GM18867 (cell line): Measurements from ENCODE around the gene SREBF2.
A peak's percentile ranks its signal among the peaks of the same experiment; 100 is the strongest.
"Not testable (repeated sequence)": the region's sequence is repeated elsewhere in the genome, so short reads cannot be mapped to it uniquely, and the experiment has no call there.

Experiments
- ATAC-seq: cut with Tn5 transposase; IDR thresholded peaks from one replicate; pipeline ENCODE4 v1.9.1; 2021; ENCODE audit warnings: mild to moderate bottlenecking, moderate library complexity; ENCODE audit not compliant: unreplicated experiment

Gene SREBF2

DNA sequence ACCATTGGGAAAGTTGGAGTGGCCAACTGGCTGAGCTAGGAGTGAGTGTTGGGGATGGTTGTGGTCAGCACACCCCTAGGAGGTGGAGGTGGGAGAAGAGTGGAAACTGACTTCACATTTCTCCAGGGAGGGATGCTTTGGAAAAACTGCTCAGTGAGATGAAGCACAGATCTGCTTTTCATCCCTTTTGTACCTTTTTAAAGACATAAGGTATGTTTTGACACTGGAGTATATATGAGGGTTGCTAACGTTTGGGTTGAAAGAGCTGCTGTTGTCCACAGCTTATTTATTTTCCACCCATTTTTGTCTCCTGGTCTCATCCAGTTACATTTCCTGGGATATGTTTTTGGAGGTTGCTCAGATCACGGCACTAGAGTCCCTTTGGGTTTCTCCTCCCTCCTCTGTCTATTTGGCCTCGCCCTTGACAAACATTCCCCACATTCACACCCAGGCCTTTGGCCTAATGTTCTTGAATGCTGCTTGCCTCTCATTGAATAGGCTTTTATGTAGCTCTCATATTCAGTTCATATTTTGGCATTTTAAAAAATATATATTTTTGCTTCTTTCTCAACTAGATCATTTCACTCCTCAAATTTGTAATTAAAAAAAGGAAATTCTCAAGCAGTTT lies 8.3 kb downstream of the SREBF2 start:
- no peak for ATAC-seq

DNA sequence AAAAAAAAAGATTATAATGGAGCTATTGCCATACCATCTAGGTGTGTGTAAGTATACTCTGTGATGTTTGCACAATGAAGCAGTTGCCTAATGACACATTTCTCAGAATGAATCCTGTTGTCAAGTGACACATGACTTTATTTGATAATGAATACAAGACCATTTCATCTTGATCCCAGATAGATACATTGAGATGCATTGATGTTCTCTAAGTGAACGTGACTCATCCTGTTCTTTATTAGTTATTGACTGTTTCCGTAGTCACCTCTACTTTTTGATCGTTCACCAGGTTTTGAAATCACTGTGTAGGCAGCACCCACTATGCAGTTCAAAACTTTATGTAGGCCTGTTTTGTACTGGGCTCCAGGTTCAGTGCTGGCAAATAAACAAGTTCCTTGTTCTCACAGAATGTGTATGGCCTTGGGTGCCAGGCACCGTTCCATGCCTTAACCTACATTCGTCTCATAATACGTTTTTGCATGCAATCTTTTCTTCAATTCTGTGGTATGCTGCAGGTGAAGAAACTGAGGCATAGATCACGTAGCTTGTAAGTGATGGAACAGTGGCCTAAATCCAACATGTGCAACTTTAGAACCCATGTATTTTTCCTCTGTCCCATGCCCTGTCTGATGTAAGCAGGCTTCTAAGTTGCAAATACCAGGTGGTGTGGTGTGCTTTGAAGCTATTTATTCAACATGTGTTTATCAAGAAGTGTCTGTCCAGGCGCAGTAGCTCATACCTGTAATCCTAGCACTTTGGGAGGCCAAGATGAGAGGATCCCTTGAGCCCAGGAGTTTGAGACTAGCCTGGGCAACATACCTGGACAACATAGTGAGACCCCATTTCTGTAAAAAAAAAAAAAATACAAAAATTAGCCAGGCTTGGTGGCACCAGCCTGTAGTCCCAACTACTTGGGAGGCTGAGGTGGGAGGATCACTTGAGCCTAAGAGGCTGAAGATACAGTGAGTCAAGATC lies 10.4 kb downstream of the SREBF2 start:
- no peak for ATAC-seq

DNA sequence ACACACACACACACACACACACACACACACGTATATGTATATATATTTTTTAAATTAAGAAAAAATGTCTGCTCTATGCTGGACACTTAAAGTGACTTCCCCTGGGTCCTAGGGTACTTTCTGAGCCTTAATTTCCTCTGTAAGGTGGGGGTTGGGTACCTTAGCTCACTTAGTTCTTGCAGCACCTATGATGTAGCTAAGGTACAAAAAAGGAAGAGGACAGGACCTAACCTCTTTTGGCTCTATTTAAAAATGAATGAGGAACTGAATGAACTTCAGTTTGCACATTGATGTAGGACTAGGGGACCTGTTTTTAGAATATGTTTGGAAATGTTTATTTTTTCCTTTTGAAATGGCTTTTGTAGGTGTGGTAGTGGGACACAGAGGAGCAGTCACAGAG lies 11.1 kb downstream of the SREBF2 start:
- no peak for ATAC-seq

DNA sequence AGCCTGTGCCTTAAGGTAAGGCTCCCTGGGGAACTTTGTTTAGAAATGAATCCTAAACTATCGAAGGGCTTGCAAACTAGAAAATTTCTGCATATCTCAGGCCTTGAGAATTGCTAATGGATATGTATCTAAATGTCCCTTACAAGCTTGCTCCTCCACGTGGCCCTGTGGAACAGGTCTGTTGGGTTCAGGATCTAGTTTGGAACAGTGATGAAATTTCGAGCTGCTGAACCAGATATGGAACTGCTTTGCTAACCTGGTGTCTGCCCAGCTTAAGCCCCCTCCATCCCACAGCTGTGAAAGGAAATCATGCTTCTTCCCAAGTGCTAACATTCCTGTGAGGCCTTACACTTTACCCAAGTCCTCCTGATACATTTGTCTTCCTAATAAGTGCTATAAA lies 11.6 kb downstream of the SREBF2 start:
- ATAC-seq = no peak

DNA sequence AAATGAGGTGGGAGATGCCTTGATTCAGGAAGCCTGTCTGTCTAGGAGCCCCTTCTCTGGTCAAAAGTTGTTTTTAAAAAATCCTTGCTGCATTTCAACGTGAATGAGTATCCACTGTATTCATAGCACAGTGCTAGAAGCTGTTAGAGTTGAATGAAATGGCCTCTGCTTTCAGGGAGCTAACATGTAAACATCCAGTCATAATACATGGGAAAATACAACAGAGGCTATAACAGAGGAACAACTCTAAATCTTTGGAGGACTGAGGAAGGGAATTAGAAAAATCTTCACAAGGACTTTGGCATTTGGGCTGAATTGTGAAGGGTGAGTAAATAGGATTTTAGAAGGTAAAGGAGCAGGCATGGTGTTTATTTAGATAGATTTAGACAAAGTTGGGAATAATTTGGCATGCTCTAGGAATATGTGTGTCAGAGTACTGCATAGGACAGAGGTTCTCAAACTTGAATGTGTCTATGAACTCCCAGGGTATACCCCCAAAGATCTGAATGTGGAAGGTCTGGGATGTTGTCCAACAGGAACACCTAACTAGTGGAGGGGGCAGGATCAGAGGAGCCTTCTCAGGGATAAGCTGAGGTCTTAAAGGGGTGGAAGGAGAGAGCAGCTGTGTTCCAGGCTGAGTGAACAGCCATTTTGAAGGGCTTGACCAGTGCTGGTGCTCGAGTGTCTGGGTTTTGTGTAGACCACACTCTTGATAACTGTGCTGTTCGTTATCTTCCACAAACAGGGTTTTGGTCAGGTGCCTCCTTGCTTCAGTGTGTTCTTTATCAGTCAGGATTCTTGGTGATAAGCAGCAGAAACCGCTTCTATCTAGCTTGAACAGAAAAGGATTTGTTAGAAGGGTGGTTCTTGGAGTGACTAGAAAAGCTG lies 12.7 kb downstream of the SREBF2 start:
- ATAC-seq = no peak

DNA sequence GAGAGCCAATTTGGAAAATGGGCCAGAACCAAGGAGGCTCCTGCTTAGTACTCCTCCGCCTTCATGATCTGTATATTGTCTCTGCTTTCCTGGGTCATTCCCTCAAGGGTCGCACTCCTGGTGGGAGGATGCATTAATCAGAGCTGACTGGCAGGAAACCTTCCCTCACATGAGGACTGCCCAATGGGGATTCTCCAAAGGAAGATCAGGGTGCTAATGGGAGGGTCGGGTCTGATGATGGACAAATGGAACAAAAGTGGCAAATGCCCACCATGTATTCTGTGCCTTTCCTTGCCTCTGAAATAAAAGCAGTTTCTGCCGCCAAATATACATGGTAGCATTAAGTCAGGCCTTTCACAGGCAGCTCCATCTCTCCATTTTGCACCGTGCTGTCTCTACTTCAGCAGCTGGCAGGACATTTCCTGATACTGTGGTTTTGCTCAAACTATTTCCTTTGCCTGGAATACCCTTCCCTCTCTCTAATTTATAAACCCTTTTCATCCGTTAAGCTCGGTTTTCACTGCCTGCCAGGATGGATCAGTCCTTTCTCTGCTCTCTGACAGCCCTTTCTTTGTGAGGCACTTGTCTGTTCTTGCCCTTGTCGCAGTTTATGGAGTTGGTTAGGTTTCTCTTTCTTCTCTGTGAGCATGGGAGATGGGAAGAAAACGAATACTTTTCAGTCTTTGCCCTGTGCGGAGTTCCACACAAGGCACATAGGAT lies 13.5 kb downstream of the SREBF2 start:
- no peak for ATAC-seq

DNA sequence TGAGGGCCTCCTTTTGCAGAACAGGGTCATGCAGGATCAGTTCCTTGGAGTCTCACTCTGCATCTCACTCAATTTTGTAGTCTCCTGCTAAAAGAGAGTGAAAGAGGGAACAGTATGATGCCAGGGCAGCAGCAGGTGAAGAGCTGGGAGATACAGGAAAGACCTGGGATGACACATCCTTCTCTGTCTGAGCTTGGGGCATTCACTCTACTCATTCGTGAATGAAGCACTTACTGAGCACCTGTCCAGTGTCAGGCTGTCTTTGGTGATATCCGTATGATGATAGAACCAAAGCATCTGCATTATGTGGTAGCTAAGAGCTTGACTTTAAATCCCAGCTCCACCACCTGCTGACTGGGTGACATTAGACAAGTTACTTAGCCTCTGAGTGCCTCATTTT lies 14.4 kb downstream of the SREBF2 start:
- ATAC-seq = no peak

DNA sequence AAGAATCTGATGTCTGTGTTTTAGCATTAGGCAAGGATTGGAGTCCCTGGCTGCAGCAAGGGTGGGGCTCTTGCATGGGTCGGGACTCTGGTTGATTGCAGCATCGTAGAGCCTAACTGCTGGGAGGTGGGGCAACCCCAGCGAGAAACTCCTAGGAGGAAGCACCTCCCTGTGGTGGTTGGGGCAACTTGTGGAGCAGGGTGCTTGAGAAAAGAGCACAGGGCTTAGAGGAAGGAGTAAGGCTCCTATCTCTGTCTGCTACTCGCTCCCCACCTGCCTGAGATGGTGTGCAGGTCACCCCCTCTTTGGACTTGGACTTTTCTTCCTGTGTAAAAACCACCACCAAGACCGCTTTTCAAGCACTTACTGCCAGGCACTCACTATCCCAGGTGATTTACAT lies 15.6 kb downstream of the SREBF2 start:
- ATAC-seq = peak; percentile 40

DNA sequence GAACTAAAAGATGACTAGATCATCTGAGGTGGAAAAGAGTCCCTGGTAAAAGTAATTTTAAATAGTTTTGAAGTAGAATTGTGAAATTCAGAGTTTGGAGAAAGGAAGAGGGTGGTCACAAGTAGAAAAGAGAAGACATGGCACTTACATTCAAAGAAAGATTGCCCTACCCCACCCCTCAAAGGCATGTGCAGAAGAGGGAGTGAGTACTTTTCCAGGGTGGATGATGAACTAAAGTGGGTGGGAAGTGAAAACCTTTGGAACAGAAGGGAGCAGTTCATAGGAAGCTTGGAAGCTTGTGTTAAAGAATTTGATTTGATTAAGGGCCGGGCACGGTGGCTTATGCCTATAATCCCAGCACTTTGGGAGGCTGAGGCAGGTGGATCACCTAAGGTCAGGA lies 23.6 kb downstream of the SREBF2 start:
- ATAC-seq = no peak

DNA sequence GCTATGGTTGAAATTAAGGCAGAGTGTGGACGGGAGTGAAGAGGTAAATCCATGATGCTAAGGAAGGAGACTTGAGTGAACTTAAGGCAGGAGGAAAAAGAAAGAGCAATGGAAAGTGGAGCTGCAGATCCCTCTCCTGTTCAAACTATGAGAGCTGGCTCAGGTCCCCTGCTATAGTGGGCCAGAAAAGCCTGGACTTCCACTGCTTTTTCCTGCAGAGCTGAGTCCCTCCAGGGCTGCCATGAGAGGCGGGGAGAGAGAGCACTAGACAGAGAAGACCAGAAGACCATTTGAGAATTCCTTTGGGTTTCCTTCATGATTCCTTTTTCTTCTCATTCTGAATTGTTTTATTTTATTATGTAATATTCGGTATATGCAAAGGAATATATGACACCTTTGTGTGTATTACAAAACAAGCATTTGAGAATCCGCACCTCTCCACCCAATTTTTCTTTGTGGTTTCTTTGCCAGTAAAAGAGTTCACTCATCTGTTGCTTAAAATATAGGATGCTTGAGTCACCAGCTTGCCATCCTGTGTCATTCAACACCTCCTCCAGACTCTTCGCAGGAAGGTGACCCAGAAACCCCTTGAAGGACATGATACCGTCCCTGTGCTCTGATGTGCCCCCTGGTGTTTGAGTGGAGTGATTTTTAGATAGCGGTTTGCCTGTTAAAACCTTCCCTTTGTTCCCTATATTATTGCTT lies 24.4 kb downstream of the SREBF2 start:
- peak; percentile 33 for ATAC-seq

DNA sequence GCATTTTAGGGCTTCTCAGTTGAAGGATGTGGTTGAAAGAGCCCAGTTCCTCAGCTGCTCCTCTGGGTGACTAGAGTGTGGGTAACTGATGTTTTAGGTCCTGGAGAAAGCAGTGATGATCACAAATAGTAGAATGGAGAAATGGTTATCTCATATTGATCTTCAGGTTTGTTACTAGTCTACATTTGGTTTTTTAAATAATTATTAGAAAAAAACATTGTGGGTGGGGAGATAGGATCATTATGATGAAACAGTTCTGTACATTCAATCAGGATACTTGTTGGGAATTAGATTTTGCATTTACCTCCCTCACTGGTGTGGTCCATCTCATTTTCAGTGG lies 24.9 kb downstream of the SREBF2 start:
- no peak for ATAC-seq

DNA sequence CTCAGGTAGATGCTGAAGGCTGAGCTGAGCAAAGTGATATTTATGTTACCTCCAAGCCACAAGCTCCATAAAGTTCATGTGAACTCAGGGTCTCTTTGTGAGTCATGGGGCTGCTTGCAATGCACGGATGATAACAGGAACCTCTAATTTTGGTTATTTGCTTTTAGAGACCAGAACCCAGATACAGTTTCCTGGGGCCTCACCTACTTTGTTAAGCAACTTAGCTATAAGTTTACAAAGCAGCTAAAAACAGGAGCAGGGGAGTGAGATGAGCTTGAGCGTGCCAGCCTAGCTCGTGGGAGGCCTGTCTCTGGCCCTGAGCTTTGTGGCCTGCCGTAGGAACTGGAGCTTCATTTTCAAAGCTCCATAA lies 29.2 kb downstream of the SREBF2 start:
- peak; percentile 42 for ATAC-seq

DNA sequence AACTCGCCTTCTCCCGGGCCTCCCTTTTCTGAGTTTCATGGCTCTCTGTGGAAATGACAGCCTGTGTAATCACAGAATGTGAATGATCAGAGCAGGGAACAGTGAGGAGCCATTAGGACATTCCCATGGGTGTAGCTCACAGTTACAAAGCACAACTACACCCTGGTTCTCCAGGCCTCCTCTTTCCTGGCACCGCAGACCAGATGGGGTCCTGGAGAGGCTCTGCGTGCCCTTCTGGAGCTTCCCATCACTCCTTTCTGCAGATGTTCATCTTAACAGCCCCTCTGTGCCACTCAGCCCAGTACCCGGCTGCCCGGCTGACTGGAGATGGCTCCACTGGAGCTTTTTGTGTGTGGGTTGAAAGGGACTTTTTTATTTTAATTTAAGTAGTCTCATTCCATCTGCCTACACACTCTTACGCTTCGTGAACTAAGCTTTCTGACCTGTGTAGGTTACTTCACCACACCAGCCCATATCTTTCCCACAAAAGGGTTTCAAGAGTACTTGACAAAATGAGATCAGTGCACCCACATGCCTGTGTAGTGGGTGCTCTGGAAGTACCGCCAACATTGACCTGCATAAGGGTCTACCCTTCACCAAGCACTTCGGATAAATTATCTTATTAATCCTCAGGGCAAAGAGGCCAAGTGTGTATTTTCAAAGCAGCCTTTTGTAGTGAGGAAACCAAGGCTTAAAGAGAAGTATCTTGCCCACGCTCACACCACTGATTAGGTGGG lies 29.8 kb downstream of the SREBF2 start:
- ATAC-seq = peak; percentile 63

DNA sequence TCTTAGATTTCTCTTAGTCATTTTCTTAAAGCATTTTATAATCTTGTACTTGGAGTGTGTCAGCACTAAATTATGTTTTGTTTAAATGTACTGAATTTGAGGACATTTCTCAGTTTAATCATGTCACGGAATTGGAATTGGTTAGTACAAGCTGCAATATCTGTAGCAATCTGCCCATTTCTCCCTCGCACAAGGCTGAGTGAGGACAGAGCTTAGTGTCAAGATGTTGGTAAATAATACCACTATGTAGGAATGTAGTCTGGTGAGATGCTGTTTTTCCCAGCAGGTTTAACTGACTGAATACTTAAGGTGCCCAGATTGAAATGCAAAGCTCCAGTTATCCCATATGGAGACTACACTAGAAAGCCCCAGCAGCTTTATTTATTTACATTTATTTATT lies 30.6 kb downstream of the SREBF2 start:
- ATAC-seq = no peak

DNA sequence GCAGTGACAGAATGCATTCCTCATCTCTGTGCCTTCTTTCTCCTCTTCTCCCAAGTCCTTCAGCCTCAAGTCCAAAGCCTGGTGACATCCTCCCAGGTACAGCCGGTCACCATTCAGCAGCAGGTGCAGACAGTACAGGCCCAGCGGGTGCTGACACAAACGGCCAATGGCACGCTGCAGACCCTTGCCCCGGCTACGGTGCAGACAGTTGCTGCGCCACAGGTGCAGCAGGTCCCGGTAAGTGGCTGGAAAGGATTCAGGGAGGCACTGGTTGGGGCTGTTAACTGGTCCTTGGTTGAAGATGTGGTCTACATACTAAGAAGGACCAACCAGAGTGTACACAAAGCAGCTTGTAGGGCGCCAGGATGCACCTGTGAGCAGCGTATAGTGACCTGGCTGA lies 35.7 kb downstream of the SREBF2 start:
- no peak for ATAC-seq

DNA sequence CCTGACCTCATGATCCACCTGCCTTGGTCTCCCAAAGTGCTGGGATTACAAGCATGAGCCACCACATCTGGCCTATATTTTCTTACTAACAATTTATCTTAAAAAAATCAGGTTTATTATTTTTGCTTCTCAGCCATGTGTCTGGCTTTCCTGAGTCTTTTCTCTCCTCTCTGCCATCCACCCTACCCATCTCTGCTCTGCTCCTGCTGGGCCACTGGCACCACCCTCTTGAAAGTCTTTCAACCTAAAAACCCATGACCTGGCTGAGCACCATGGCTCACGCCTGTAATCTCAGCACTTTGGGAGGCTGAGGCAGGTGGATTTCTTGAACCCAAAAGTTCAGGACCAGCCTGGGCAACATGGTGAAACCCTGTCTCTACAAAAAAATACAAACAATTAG lies 37.2 kb downstream of the SREBF2 start:
- not testable (repeated sequence) for ATAC-seq

DNA sequence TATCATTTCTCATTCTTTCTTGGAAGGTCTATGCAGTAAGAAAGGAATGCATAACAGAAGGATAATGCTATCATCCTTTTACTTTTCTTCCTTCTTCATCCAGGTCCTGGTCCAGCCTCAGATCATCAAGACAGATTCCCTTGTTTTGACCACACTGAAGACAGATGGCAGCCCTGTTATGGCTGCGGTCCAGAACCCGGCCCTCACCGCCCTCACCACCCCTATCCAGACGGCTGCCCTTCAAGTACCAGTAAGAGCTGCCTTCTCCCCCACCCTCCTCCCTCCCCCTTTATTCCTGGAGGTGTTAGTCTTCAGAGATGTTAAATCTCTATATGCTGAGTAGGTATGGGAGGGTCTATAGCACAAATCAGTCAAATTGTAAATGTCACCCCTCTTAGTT lies 37.9 kb downstream of the SREBF2 start:
- ATAC-seq = no peak

DNA sequence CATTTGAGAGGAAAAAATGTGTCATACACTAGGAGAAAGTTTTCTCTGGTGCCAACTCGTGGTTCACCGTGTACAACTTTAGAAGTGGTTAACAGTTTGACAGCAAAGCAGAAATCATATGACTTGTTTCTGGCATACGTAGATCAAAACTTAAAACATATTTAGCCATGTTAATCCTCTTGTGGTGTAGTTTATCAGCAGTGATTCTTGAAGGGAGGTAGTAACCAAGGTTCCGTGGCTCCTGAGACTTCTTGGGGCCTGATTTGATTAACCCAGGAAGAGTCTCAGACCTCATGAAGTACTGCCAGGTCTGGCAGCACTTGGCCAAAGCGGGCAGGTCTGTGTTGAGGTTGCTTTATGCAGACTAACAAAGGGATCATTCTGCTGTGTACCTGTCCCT lies 40.5 kb downstream of the SREBF2 start:
- ATAC-seq = no peak

DNA sequence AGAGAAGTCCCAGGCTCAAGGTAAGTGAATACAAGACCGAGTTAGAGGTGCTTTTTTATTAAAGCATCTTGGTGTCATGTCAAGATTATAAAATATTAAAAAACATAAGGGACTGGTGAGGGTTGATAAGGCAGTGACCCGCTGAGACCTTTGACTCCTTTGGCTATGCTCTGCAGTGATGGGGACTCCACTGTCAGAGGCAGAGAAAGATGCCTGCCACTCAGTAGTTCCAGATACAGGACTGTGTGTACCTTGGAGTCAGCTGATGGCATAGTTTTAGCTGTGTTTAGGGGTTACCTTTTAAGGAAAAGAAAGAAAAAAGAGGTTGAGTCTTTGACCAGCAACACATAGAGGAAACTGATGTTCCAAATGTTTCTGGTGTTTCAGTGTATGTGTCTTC lies 41.2 kb downstream of the SREBF2 start:
- no peak for ATAC-seq
